ENCODE results near the gene KIF26B.

Gene KIF26B

GRCh38 chr1:245142171-245142798 lies 12.5 kb upstream of the KIF26B start:
- H3K9me3 ChIP-seq (ENCODE audit: control insufficient read depth, low read depth, low read length) = no peaks in the 10 kb centered on the region
- H3K9ac ChIP-seq (ENCODE audit: low read length) = no peak overlapping the region
- no peak overlapping the region for H3K27ac ChIP-seq (ENCODE audit: low read length)
- no peaks in the 10 kb centered on the region for H3K36me3 ChIP-seq (ENCODE audit: control insufficient read depth, low read depth, low read length)
- H3K4me3 ChIP-seq (ENCODE audit: low read length) = no peak overlapping the region
- H3K4me1 ChIP-seq (ENCODE audit: control insufficient read depth, low read depth, low read length) = no peaks in the 10 kb centered on the region
- H3K27me3 ChIP-seq (ENCODE audit: control insufficient read depth, insufficient read depth, low read length) = no peaks in the 10 kb centered on the region

GRCh38 chr1:245142976-245143375 lies 11.8 kb upstream of the KIF26B start:
- no peaks in the 10 kb centered on the region for H3K27me3 ChIP-seq (ENCODE audit: control insufficient read depth, insufficient read depth, low read length)
- no peak overlapping the region for H3K9ac ChIP-seq (ENCODE audit: low read length)
- no peak overlapping the region for H3K4me3 ChIP-seq (ENCODE audit: low read length)

GRCh38 chr1:245143849-245144248 lies 10.9 kb upstream of the KIF26B start:
- Histone ChIP-seq H3K27me3 (ENCODE audit: control insufficient read depth, insufficient read depth, low read length) (no peaks in the 10 kb centered on the region), H3K27ac (ENCODE audit: low read length) (no peak overlapping the region), H3K9me3 (ENCODE audit: control insufficient read depth, low read depth, low read length) (no peaks in the 10 kb centered on the region), H3K36me3 (ENCODE audit: control insufficient read depth, low read depth, low read length) (no peaks in the 10 kb centered on the region), H3K4me1 (ENCODE audit: control insufficient read depth, low read depth, low read length) (no peaks in the 10 kb centered on the region), H3K9ac (ENCODE audit: low read length) (no peak overlapping the region), H3K4me3 (ENCODE audit: low read length) (no peak overlapping the region)

More at GRCh38 chr1:245142976-245143375, 11.8 kb upstream of the KIF26B start:
- H3K4me1 ChIP-seq (ENCODE audit: control insufficient read depth, low read depth, low read length) = no peaks in the 10 kb centered on the region
- H3K36me3 ChIP-seq (ENCODE audit: control insufficient read depth, low read depth, low read length) = no peaks in the 10 kb centered on the region
- no peaks in the 10 kb centered on the region for H3K9me3 ChIP-seq (ENCODE audit: control insufficient read depth, low read depth, low read length)
- no peak overlapping the region for H3K27ac ChIP-seq (ENCODE audit: low read length)

- no peak overlapping the region for H3K27ac ChIP-seq (ENCODE audit: low read length)
- H3K9ac ChIP-seq (ENCODE audit: low read length) = no peak overlapping the region
- H3K27me3 ChIP-seq (ENCODE audit: control insufficient read depth, insufficient read depth, low read length) = peaks cover 8% of the 10 kb centered on the region
- no peaks in the 10 kb centered on the region for H3K4me1 ChIP-seq (ENCODE audit: control insufficient read depth, low read depth, low read length)
- no peaks in the 10 kb centered on the region for H3K9me3 ChIP-seq (ENCODE audit: control insufficient read depth, low read depth, low read length)
- no peak overlapping the region for H3K4me3 ChIP-seq (ENCODE audit: low read length)
- no peaks in the 10 kb centered on the region for H3K36me3 ChIP-seq (ENCODE audit: control insufficient read depth, low read depth, low read length)
Measured at GRCh38 chr1:245148069-245148468, 6.7 kb upstream of the KIF26B start.

GRCh38 chr1:245148861-245149260 lies 5.9 kb upstream of the KIF26B start:
- Histone ChIP-seq H3K27ac (ENCODE audit: low read length) (no peak overlapping the region), H3K9ac (ENCODE audit: low read length) (no peak overlapping the region), H3K4me3 (ENCODE audit: low read length) (no peak overlapping the region), H3K27me3 (ENCODE audit: control insufficient read depth, insufficient read depth, low read length) (peaks cover 15% of the 10 kb centered on the region), H3K9me3 (ENCODE audit: control insufficient read depth, low read depth, low read length) (no peaks in the 10 kb centered on the region), H3K4me1 (ENCODE audit: control insufficient read depth, low read depth, low read length) (peaks cover 4% of the 10 kb centered on the region), H3K36me3 (ENCODE audit: control insufficient read depth, low read depth, low read length) (no peaks in the 10 kb centered on the region)

- no peak overlapping the region for H3K9ac ChIP-seq (ENCODE audit: low read length)
- H3K27me3 ChIP-seq (ENCODE audit: control insufficient read depth, insufficient read depth, low read length) = peaks cover 53% of the 10 kb centered on the region
- peak overlapping the region; percentile 60 for H3K4me3 ChIP-seq (ENCODE audit: low read length)
- no peak overlapping the region for H3K27ac ChIP-seq (ENCODE audit: low read length)
- H3K9me3 ChIP-seq (ENCODE audit: control insufficient read depth, low read depth, low read length) = no peaks in the 10 kb centered on the region
- H3K36me3 ChIP-seq (ENCODE audit: control insufficient read depth, low read depth, low read length) = no peaks in the 10 kb centered on the region
- H3K4me1 ChIP-seq (ENCODE audit: control insufficient read depth, low read depth, low read length) = peaks cover 14% of the 10 kb centered on the region
Measured at GRCh38 chr1:245153081-245153551, 1.7 kb upstream of the KIF26B start.

GRCh38 chr1:245153552-245154428 lies 995 bp upstream of the KIF26B start:
- H3K27me3 ChIP-seq (ENCODE audit: control insufficient read depth, insufficient read depth, low read length) = peaks cover 60% of the 10 kb centered on the region

GRCh38 chr1:245155272-245156040 lies 671 bp downstream of the KIF26B start:
- Histone ChIP-seq H3K9ac (ENCODE audit: low read length) (peak overlapping the region; percentile 12), H3K4me3 (ENCODE audit: low read length) (peak overlapping the region; percentile 60), H3K9me3 (ENCODE audit: control insufficient read depth, low read depth, low read length) (no peaks in the 10 kb centered on the region), H3K36me3 (ENCODE audit: control insufficient read depth, low read depth, low read length) (no peaks in the 10 kb centered on the region), H3K27me3 (ENCODE audit: control insufficient read depth, insufficient read depth, low read length) (peaks cover 69% of the 10 kb centered on the region), H3K4me1 (ENCODE audit: control insufficient read depth, low read depth, low read length) (peaks cover 14% of the 10 kb centered on the region), H3K27ac (ENCODE audit: low read length) (no peak overlapping the region)

More at GRCh38 chr1:245153552-245154428, 995 bp upstream of the KIF26B start:
- H3K9ac ChIP-seq (ENCODE audit: low read length) = no peak overlapping the region
- H3K27ac ChIP-seq (ENCODE audit: low read length) = no peak overlapping the region
- H3K36me3 ChIP-seq (ENCODE audit: control insufficient read depth, low read depth, low read length) = no peaks in the 10 kb centered on the region
- peaks cover 14% of the 10 kb centered on the region for H3K4me1 ChIP-seq (ENCODE audit: control insufficient read depth, low read depth, low read length)
- H3K9me3 ChIP-seq (ENCODE audit: control insufficient read depth, low read depth, low read length) = no peaks in the 10 kb centered on the region
- H3K4me3 ChIP-seq (ENCODE audit: low read length) = peak overlapping the region; percentile 60

- H3K27me3 ChIP-seq (ENCODE audit: control insufficient read depth, insufficient read depth, low read length) = peaks cover 69% of the 10 kb centered on the region
- H3K9me3 ChIP-seq (ENCODE audit: control insufficient read depth, low read depth, low read length) = no peaks in the 10 kb centered on the region
- H3K9ac ChIP-seq (ENCODE audit: low read length) = peak overlapping the region; percentile 12
- H3K27ac ChIP-seq (ENCODE audit: low read length) = no peak overlapping the region
- H3K36me3 ChIP-seq (ENCODE audit: control insufficient read depth, low read depth, low read length) = no peaks in the 10 kb centered on the region
- peak overlapping the region; percentile 60 for H3K4me3 ChIP-seq (ENCODE audit: low read length)
- H3K4me1 ChIP-seq (ENCODE audit: control insufficient read depth, low read depth, low read length) = peaks cover 14% of the 10 kb centered on the region
Measured at GRCh38 chr1:245156041-245156735, 1.4 kb downstream of the KIF26B start.

GRCh38 chr1:245156736-245157505 lies 2.1 kb downstream of the KIF26B start:
- H3K4me1 ChIP-seq (ENCODE audit: control insufficient read depth, low read depth, low read length) = peaks cover 14% of the 10 kb centered on the region
- no peak overlapping the region for H3K27ac ChIP-seq (ENCODE audit: low read length)
- no peak overlapping the region for H3K9ac ChIP-seq (ENCODE audit: low read length)
- H3K9me3 ChIP-seq (ENCODE audit: control insufficient read depth, low read depth, low read length) = no peaks in the 10 kb centered on the region
- H3K27me3 ChIP-seq (ENCODE audit: control insufficient read depth, insufficient read depth, low read length) = peaks cover 69% of the 10 kb centered on the region
- no peaks in the 10 kb centered on the region for H3K36me3 ChIP-seq (ENCODE audit: control insufficient read depth, low read depth, low read length)
- peak overlapping the region; percentile 60 for H3K4me3 ChIP-seq (ENCODE audit: low read length)
